Stimulated activated naive CD8-positive, alpha-beta T cell treated with anti-CD3 and anti-CD28 coated beads, Interleukin-15, Interleukin-2, amounts not matched to agents 100 ng/mL and 50 ng/mL, for 24 hours (primary cell): ENCODE data around the gene MARCO.

Experiments used
- H3K27ac Mint-ChIP-seq: one replicate; pipeline ENCODE4 v1.8.0; 2021; ENCODE audit warnings: mild to moderate bottlenecking, mixed read lengths
- H3K27me3 Mint-ChIP-seq: one replicate; pipeline ENCODE4 v1.8.0; 2021; ENCODE audit warnings: mixed read lengths
- H3K36me3 Mint-ChIP-seq: one replicate; pipeline ENCODE4 v1.8.0; 2021; ENCODE audit warnings: low read depth, mixed read lengths
- H3K4me1 Mint-ChIP-seq: one replicate; pipeline ENCODE4 v1.8.0; 2021; ENCODE audit warnings: low read depth, mixed read lengths
- H3K4me3 Mint-ChIP-seq: one replicate; pipeline ENCODE4 v1.8.0; 2021; ENCODE audit warnings: mild to moderate bottlenecking, mixed read lengths
- H3K9me3 Mint-ChIP-seq: one replicate; pipeline ENCODE4 v1.8.0; 2021; ENCODE audit warnings: mixed read lengths

Gene MARCO

GRCh38 chr2:118942031-118942430, at the start of gene MARCO:
Gene MARCO (plus strand): TSS chr2:118942194. CDS start chr2:118942301, 107 bp downstream.
- Mint-ChIP-seq H3K4me3 (no peak within 1 kb of the TSS), H3K36me3 (no peaks in the 10 kb centered on the region), H3K4me1 (peaks cover 8% of the 10 kb centered on the region), H3K27me3 (no peaks in the 10 kb centered on the region), H3K9me3 (no peaks in the 10 kb centered on the region), H3K27ac (no peak within 1 kb of the TSS)

- H3K27ac Mint-ChIP-seq, result no peak overlapping the region
- no peaks in the 10 kb centered on the region for H3K4me1 Mint-ChIP-seq
- H3K36me3 Mint-ChIP-seq, result peaks cover 4% of the 10 kb centered on the region
- H3K4me3 Mint-ChIP-seq, result no peak overlapping the region
- peaks cover 8% of the 10 kb centered on the region for H3K27me3 Mint-ChIP-seq
- H3K9me3 Mint-ChIP-seq, result peaks cover 12% of the 10 kb centered on the region
Measured at GRCh38 chr2:118893100-118893499, 48.9 kb upstream of the MARCO start.

GRCh38 chr2:118902266-118903028, 39.5 kb upstream of the MARCO start:
- H3K4me3 Mint-ChIP-seq, result no peak overlapping the region
- no peaks in the 10 kb centered on the region for H3K27me3 Mint-ChIP-seq
- no peaks in the 10 kb centered on the region for H3K36me3 Mint-ChIP-seq
- H3K9me3 Mint-ChIP-seq, result peaks cover 4% of the 10 kb centered on the region
- H3K4me1 Mint-ChIP-seq, result peaks cover 20% of the 10 kb centered on the region
- H3K27ac Mint-ChIP-seq, result peak overlapping the region; percentile 63

GRCh38 chr2:118903029-118903351, 39.0 kb upstream of the MARCO start:
- Mint-ChIP-seq H3K36me3 (no peaks in the 10 kb centered on the region), H3K9me3 (peaks cover 4% of the 10 kb centered on the region), H3K27ac (peak overlapping the region; percentile 63), H3K4me3 (no peak overlapping the region), H3K4me1 (peaks cover 20% of the 10 kb centered on the region), H3K27me3 (no peaks in the 10 kb centered on the region)

- Mint-ChIP-seq H3K27me3 (no peaks in the 10 kb centered on the region), H3K4me1 (peaks cover 20% of the 10 kb centered on the region), H3K36me3 (no peaks in the 10 kb centered on the region), H3K9me3 (peaks cover 4% of the 10 kb centered on the region), H3K4me3 (no peak overlapping the region), H3K27ac (no peak overlapping the region)
Measured at GRCh38 chr2:118903551-118904479, 38.2 kb upstream of the MARCO start.

GRCh38 chr2:118905206-118905605, 36.8 kb upstream of the MARCO start:
- Mint-ChIP-seq H3K36me3 (no peaks in the 10 kb centered on the region), H3K9me3 (peaks cover 4% of the 10 kb centered on the region), H3K27me3 (no peaks in the 10 kb centered on the region), H3K27ac (no peak overlapping the region), H3K4me1 (peaks cover 20% of the 10 kb centered on the region), H3K4me3 (no peak overlapping the region)

- peaks cover 4% of the 10 kb centered on the region for H3K9me3 Mint-ChIP-seq
- H3K27ac Mint-ChIP-seq, result no peak overlapping the region
- H3K4me3 Mint-ChIP-seq, result no peak overlapping the region
- H3K4me1 Mint-ChIP-seq, result peaks cover 20% of the 10 kb centered on the region
- H3K27me3 Mint-ChIP-seq, result no peaks in the 10 kb centered on the region
- no peaks in the 10 kb centered on the region for H3K36me3 Mint-ChIP-seq
Measured at GRCh38 chr2:118906186-118906585, 35.8 kb upstream of the MARCO start.

- H3K9me3 Mint-ChIP-seq, result peaks cover 4% of the 10 kb centered on the region
- H3K36me3 Mint-ChIP-seq, result no peaks in the 10 kb centered on the region
- no peak overlapping the region for H3K4me3 Mint-ChIP-seq
- H3K4me1 Mint-ChIP-seq, result peaks cover 10% of the 10 kb centered on the region
- no peak overlapping the region for H3K27ac Mint-ChIP-seq
- H3K27me3 Mint-ChIP-seq, result no peaks in the 10 kb centered on the region
Measured at GRCh38 chr2:118907759-118908158, 34.2 kb upstream of the MARCO start.

- Mint-ChIP-seq H3K4me1 (no peaks in the 10 kb centered on the region), H3K4me3 (no peak overlapping the region), H3K27me3 (no peaks in the 10 kb centered on the region), H3K36me3 (no peaks in the 10 kb centered on the region), H3K9me3 (peaks cover 4% of the 10 kb centered on the region), H3K27ac (no peak overlapping the region)
Measured at GRCh38 chr2:118909191-118909590, 32.8 kb upstream of the MARCO start.

- Mint-ChIP-seq H3K4me1 (no peaks in the 10 kb centered on the region), H3K9me3 (peaks cover 4% of the 10 kb centered on the region), H3K27ac (no peak overlapping the region), H3K4me3 (no peak overlapping the region), H3K27me3 (no peaks in the 10 kb centered on the region), H3K36me3 (no peaks in the 10 kb centered on the region)
Measured at GRCh38 chr2:118911166-118911856, 30.7 kb upstream of the MARCO start.

- no peaks in the 10 kb centered on the region for H3K27me3 Mint-ChIP-seq
- peaks cover 4% of the 10 kb centered on the region for H3K9me3 Mint-ChIP-seq
- no peaks in the 10 kb centered on the region for H3K36me3 Mint-ChIP-seq
- H3K4me1 Mint-ChIP-seq, result no peaks in the 10 kb centered on the region
- no peak overlapping the region for H3K4me3 Mint-ChIP-seq
- H3K27ac Mint-ChIP-seq, result no peak overlapping the region
Measured at GRCh38 chr2:118911936-118912335, 30.1 kb upstream of the MARCO start.

GRCh38 chr2:118913131-118913802, 28.7 kb upstream of the MARCO start:
- Mint-ChIP-seq H3K9me3 (no peaks in the 10 kb centered on the region), H3K36me3 (no peaks in the 10 kb centered on the region), H3K4me3 (no peak overlapping the region), H3K27me3 (no peaks in the 10 kb centered on the region), H3K27ac (no peak overlapping the region), H3K4me1 (no peaks in the 10 kb centered on the region)

GRCh38 chr2:118913803-118914645, 28.0 kb upstream of the MARCO start:
- no peak overlapping the region for H3K27ac Mint-ChIP-seq
- no peaks in the 10 kb centered on the region for H3K4me1 Mint-ChIP-seq
- H3K36me3 Mint-ChIP-seq, result no peaks in the 10 kb centered on the region
- no peaks in the 10 kb centered on the region for H3K9me3 Mint-ChIP-seq
- H3K27me3 Mint-ChIP-seq, result no peaks in the 10 kb centered on the region
- H3K4me3 Mint-ChIP-seq, result no peak overlapping the region
